H1 (cell line): Measurements from ENCODE around the gene ATL3. TPM values are rescaled to one million over a fixed set of nuclear protein-coding genes. Genes with fewer than 3 reads are reported as not detected.

Experiments
- CTCF ChIA-PET: fragments of 300-600 bp; sonication (Branson Sonifier 250); formaldehyde crosslinking; loops from one replicate; lab custom pipeline; 2021; ENCODE audit not compliant: partially characterized antibody; lab: Charles Lee
- POLR2A ChIA-PET: fragments of 300-600 bp; sonication (Branson Sonifier 250); formaldehyde crosslinking; loops from one replicate; lab custom pipeline; 2021; ENCODE audit warnings: inconsistent platforms; ENCODE audit not compliant: partially characterized antibody; lab: Charles Lee
- DNase-seq, 2 experiments: peaks; one replicate each; pipeline versions ENCODE4 v3.0.0 to v3.0.0-alpha.2; 2010 to 2022; ENCODE audit warnings: low spot score in 2 of 2, low read depth in 1 of 2, mixed read lengths in 1 of 2
- FAIRE-seq: peaks from 2 replicates; lab custom pipeline; 2011; peaks lifted over from hg19 to GRCh38; lab: Jason Lieb, UNC
- H2AFZ ChIP-seq: 2 replicates; pipeline ENCODE4 v1.8.1; 2012; ENCODE audit warnings: low read length, inconsistent platforms
- H2AK5ac ChIP-seq: 2 replicates; pipeline ENCODE4 v1.6.1; 2013; ENCODE audit warnings: low read depth, low read length
- H2BK120ac ChIP-seq: replicated peaks from 2 replicates; pipeline ENCODE3; 2013; ENCODE audit warnings: low read depth, low read length, inconsistent platforms
- H2BK12ac ChIP-seq: 2 replicates; pipeline ENCODE4 v1.6.1; 2013; ENCODE audit warnings: low read depth, low read length
- H2BK15ac ChIP-seq: 2 replicates; pipeline ENCODE4 v1.6.1; 2013; ENCODE audit warnings: low read length
- H2BK20ac ChIP-seq: 2 replicates; pipeline ENCODE4 v1.6.1; 2013; ENCODE audit warnings: low read length
- H2BK5ac ChIP-seq: 2 replicates; pipeline ENCODE4 v1.6.1; 2013; ENCODE audit warnings: low read depth, low read length
- H3K14ac ChIP-seq: 2 replicates; pipeline ENCODE4 v1.6.1; 2013; ENCODE audit warnings: inconsistent platforms; ENCODE audit not compliant: insufficient read length
- H3K18ac ChIP-seq: 2 replicates; pipeline ENCODE4 v1.6.1; 2013; ENCODE audit warnings: low read length; ENCODE audit errors: extremely low read depth
- H3K23ac ChIP-seq: 2 replicates; pipeline ENCODE4 v1.6.1; 2013; ENCODE audit warnings: inconsistent platforms; ENCODE audit not compliant: insufficient read length
- H3K23me2 ChIP-seq: 2 replicates; pipeline ENCODE4 v1.6.1; 2013; ENCODE audit warnings: low read depth, low read length
- H3K27ac ChIP-seq: 2 replicates; pipeline ENCODE4 v1.6.1; 2011; ENCODE audit warnings: low read depth, low read length, inconsistent platforms
- H3K27me3 ChIP-seq, 4 experiments: replicated peaks in 1 of 4; 1 replicate in 1 of 4; 2 replicates in 3 of 4; pipeline versions ENCODE4 v1.6.1 to v1.8.1; 2011 to 2013; ENCODE audit warnings: low read length in 3 of 4, mild to moderate bottlenecking in 3 of 4, inconsistent platforms in 2 of 4, mixed read lengths in 2 of 4, moderate library complexity in 1 of 4; ENCODE audit not compliant: control insufficient read depth in 3 of 4, insufficient read depth in 3 of 4; ENCODE audit errors: extremely low read depth in 1 of 4
- H3K36me3 ChIP-seq, 4 experiments: 2 replicates each; pipeline versions ENCODE4 v1.6.1 to v1.8.1; 2011 to 2013; ENCODE audit warnings: mild to moderate bottlenecking in 4 of 4, low read length in 3 of 4, moderate library complexity in 2 of 4, control low read depth in 1 of 4, inconsistent platforms in 1 of 4; ENCODE audit not compliant: insufficient read depth in 4 of 4, control insufficient read depth in 2 of 4
- H3K4ac ChIP-seq: replicated peaks from 2 replicates; pipeline ENCODE3; 2013; ENCODE audit warnings: low read length, low read depth, mixed read lengths, inconsistent platforms; ENCODE audit not compliant: insufficient read length
- H3K4me1 ChIP-seq, 4 experiments: replicated peaks in 1 of 4; 1 replicate in 1 of 4; 2 replicates in 3 of 4; pipeline versions ENCODE4 v1.6.1 to v1.8.1; 2011 to 2013; ENCODE audit warnings: low read length in 3 of 4, inconsistent platforms in 2 of 4, mixed read lengths in 1 of 4; ENCODE audit not compliant: insufficient read depth in 4 of 4, control insufficient read depth in 3 of 4
- H3K4me2 ChIP-seq, 2 experiments: 2 replicates each; pipeline versions ENCODE4 v1.6.1 to v1.8.1; 2011 to 2013; ENCODE audit warnings: low read depth in 2 of 2, low read length in 2 of 2, control low read depth in 1 of 2, inconsistent platforms in 1 of 2, mild to moderate bottlenecking in 1 of 2; ENCODE audit not compliant: insufficient read depth in 1 of 2
- H3K4me3 ChIP-seq, 4 experiments: fragments of 200-600, 300-600 bp in 1 of 4; sonication (generic), shearing (Covaris generic), sonication (Bioruptor Twin) in 1 of 4; 2 replicates each; pipeline versions ENCODE4 v1.5.1 to v1.8.1; 2011 to 2016; ENCODE audit warnings: low read length in 4 of 4, low read depth in 3 of 4, control low read depth in 2 of 4, inconsistent platforms in 2 of 4, mild to moderate bottlenecking in 2 of 4, mixed read lengths in 1 of 4, moderate library complexity in 1 of 4; ENCODE audit not compliant: insufficient read depth in 2 of 4; ENCODE audit errors: extremely low read depth in 1 of 4
- H3K56ac ChIP-seq: replicated peaks from 2 replicates; pipeline ENCODE3; 2013; ENCODE audit warnings: low read depth, mild to moderate bottlenecking, mixed read lengths, low read length, inconsistent platforms; ENCODE audit not compliant: insufficient read length
- H3K79me1 ChIP-seq: 2 replicates; pipeline ENCODE4 v1.6.1; 2013; ENCODE audit warnings: low read depth, low read length, control low read depth
- H3K79me2 ChIP-seq, 2 experiments: 2 replicates each; pipeline versions ENCODE4 v1.6.1 to v1.8.1; 2012 to 2013; ENCODE audit warnings: low read length in 2 of 2, mild to moderate bottlenecking in 2 of 2, inconsistent platforms in 1 of 2; ENCODE audit not compliant: insufficient read depth in 2 of 2, control insufficient read depth in 1 of 2
- H3K9ac ChIP-seq, 4 experiments: replicated peaks in 1 of 4; 1 replicate in 1 of 4; 2 replicates in 3 of 4; pipeline versions ENCODE4 v1.6.1 to v1.8.1; 2011 to 2013; ENCODE audit warnings: low read depth in 3 of 4, low read length in 3 of 4, control low read depth in 2 of 4, mild to moderate bottlenecking in 2 of 4, moderate library complexity in 2 of 4, inconsistent platforms in 1 of 4; ENCODE audit errors: extremely low read depth in 1 of 4
- H3K9me3 ChIP-seq, 2 experiments: 2 replicates each; pipeline versions ENCODE4 v1.6.1 to v1.8.1; 2012 to 2013; ENCODE audit warnings: mild to moderate bottlenecking in 2 of 2, moderate library complexity in 2 of 2, control low read depth in 1 of 2, inconsistent platforms in 1 of 2, low read depth in 1 of 2, low read length in 1 of 2, mixed read lengths in 1 of 2; ENCODE audit not compliant: insufficient read depth in 2 of 2
- H4K20me1 ChIP-seq, 2 experiments: replicated peaks in 1 of 2; 2 replicates each; pipeline versions ENCODE3 to v1.8.1; 2011 to 2013; ENCODE audit warnings: inconsistent platforms in 2 of 2, low read length in 2 of 2, mild to moderate bottlenecking in 1 of 2; ENCODE audit not compliant: insufficient read depth in 2 of 2, control insufficient read depth in 1 of 2
- H4K5ac ChIP-seq: 2 replicates; pipeline ENCODE4 v1.6.1; 2013; ENCODE audit warnings: low read length, low read depth, mixed read lengths, inconsistent platforms; ENCODE audit not compliant: insufficient read length
- H4K8ac ChIP-seq: 2 replicates; pipeline ENCODE4 v1.8.0; 2013; ENCODE audit warnings: mild to moderate bottlenecking, moderate library complexity, low read length, inconsistent platforms; ENCODE audit not compliant: insufficient read depth; ENCODE audit errors: extremely low read depth
- H4K91ac ChIP-seq: replicated peaks from 2 replicates; pipeline ENCODE3; 2013; ENCODE audit warnings: low read length, mixed read lengths, inconsistent platforms; ENCODE audit not compliant: insufficient read length
- ATF2 ChIP-seq: IDR thresholded peaks from 2 replicates; pipeline ENCODE4 v1.6.1; 2012; ENCODE audit warnings: low read length, inconsistent platforms
- BACH1 ChIP-seq: IDR thresholded peaks from 2 replicates; pipeline ENCODE4 v1.6.1; 2012; ENCODE audit warnings: low read length, improper control_type of control experiment
- BRCA1 ChIP-seq: IDR thresholded peaks from 2 replicates; pipeline ENCODE4 v1.6.1; 2012; ENCODE audit warnings: low read depth, low read length, improper control_type of control experiment
- CREB1 ChIP-seq: IDR thresholded peaks from 2 replicates; pipeline ENCODE4 v1.6.1; 2012; ENCODE audit warnings: inconsistent platforms
- KDM5A ChIP-seq: fragments of 200-600 bp; IDR thresholded peaks from 2 replicates; pipeline ENCODE4 v1.7.1; 2012; ENCODE audit warnings: mild to moderate bottlenecking, low read length, inconsistent platforms, mixed read lengths
- PHF8 ChIP-seq: fragments of 200-600 bp; sonication (generic); conservative IDR thresholded peaks from 2 replicates; pipeline ENCODE4 v1.7.1; 2012; ENCODE audit warnings: low read depth, mild to moderate bottlenecking, inconsistent platforms, low read length, moderate library complexity
- POLR2A ChIP-seq, 2 experiments: IDR thresholded peaks; 1 replicate in 1 of 2; 2 replicates in 1 of 2; pipeline ENCODE4 v1.6.1; 2011; ENCODE audit warnings: low read depth in 2 of 2, low read length in 2 of 2, mild to moderate bottlenecking in 2 of 2; ENCODE audit errors: control extremely low read depth in 1 of 2
- SP2 ChIP-seq: IDR thresholded peaks from 2 replicates; pipeline ENCODE4 v1.6.1; 2012; ENCODE audit warnings: mild to moderate bottlenecking, low read length, inconsistent platforms
- TAF7 ChIP-seq: optimal IDR thresholded peaks from 2 replicates; pipeline ENCODE3; 2011; ENCODE audit warnings: low read depth, mild to moderate bottlenecking, inconsistent platforms, low read length, moderate library complexity, borderline replicate concordance
- WGBS, 2 experiments: shearing (Covaris generic) in 1 of 2; methylation state at CpG; one replicate each; pipeline versions ENCODE4 v1.1.6 to v1.1.7; 2013 to 2015; ENCODE audit warnings: low lambda C conversion rate in 2 of 2, mixed read lengths in 2 of 2, inconsistent platforms in 1 of 2, low coverage in 1 of 2, missing lambda C conversion rate in 1 of 2; ENCODE audit not compliant: insufficient replicate concordance in 2 of 2, insufficient coverage in 1 of 2, insufficient read length in 1 of 2; ENCODE audit errors: extremely low coverage in 1 of 2, missing lambda C conversion rate in 1 of 2; 5-methylcytosine and 5-hydroxymethylcytosine counted together
- polyA plus RNA-seq, 7 experiments: library from polyadenylated mRNA; depleted of rRNA in 3 of 7; stranded (reverse) in 5 of 7; unstranded in 2 of 7; fragments of >200 nt in 5 of 7; fragments of 200-250 nt in 2 of 7; gene quantifications; 1 replicate in 5 of 7; 2 replicates in 1 of 7; 4 replicates in 1 of 7; pipeline versions ENCODE4 v1.2.1 to v1.2.3, GENCODE V29; 2011 to 2013; ENCODE audit warnings: missing spikeins in 2 of 7, mixed read lengths in 2 of 7
- total RNA-seq: library from RNA; stranded (reverse); fragmentation: NEBNext Ultra II Directional; extraction: Animal tissue kit (Norgen Biotek cat#: 25700); gene quantifications from 2 replicates; pipeline ENCODE4 v1.2.1, GENCODE V29; 2021

Gene ATL3
- total and polyA plus RNA-seq, 2 of the 8 experiments (the other 6 are each of a cell fraction or from before 2014, with no cell fraction given), result 7.8 to 24.5 TPM

GRCh38 chr11:63667995-63668795, 3.0 kb downstream of the ATL3 start:
- DNase-seq, result no peak
- Histone ChIP-seq H3K79me2 (peaks cover 6 to 69% of the 10 kb centered on the region in 2 experiments; a peak in 3 of 4 replicates), H4K20me1 (no peaks in the 10 kb centered on the region), H3K27ac (no peak overlapping the region), H3K18ac (no peak overlapping the region), H3K27me3 (peaks cover 0 to 5% (median 0%) of the 10 kb centered on the region in 4 experiments; a peak in 1 of 7 replicates), H3K23ac (no peak overlapping the region), H2BK20ac (no peak overlapping the region), H4K5ac (no peak overlapping the region), H3K36me3 (no peaks in the 10 kb centered on the region), H3K9me3 (peaks cover 0 to 4% of the 10 kb centered on the region in 2 experiments; a peak in 1 of 4 replicates), H3K79me1 (peaks cover 6% of the 10 kb centered on the region; the same call in 1 of the 2 replicates), H3K4me1 (peaks cover 0 to 8% (median 2%) of the 10 kb centered on the region in 4 experiments; a peak in 2 of 7 replicates), H2BK120ac (no peak overlapping the region), H3K23me2 (no peaks in the 10 kb centered on the region; the same call in 1 of the 2 replicates), H2AFZ (no peak overlapping the region), H2BK15ac (no peak overlapping the region), H4K91ac (no peak overlapping the region), H3K4ac (no peak overlapping the region), H3K9ac (no peak overlapping the region), H2BK12ac (no peak overlapping the region), H2AK5ac (no peak overlapping the region), H3K4me3 (no peak overlapping the region), H3K14ac (no peak overlapping the region), H3K4me2 (no peak overlapping the region), H2BK5ac (no peak overlapping the region), H3K56ac (no peak overlapping the region), H4K8ac (no peak overlapping the region)
- FAIRE-seq, result no peak
- POLR2A ChIA-PET, result interaction anchor here (0.7 to 6.0 kb wide), 2 partner anchors 13 to 20 kb away, joined by 4 to 58 read pairs; partner anchors contain the start of gene RTN3
- TF ChIP-seq BACH1 (no peak), TAF7 (no peak), ATF2 (no peak), POLR2A (IDR thresholded peaks at IDR 0.05; ENCODE audit: control extremely low read depth in 1 of 2, low read depth in 2 of 2, low read length in 2 of 2) (no peak), KDM5A (no peak), CREB1 (no peak), BRCA1 (no peak), PHF8 (no peak), SP2 (no peak)
- CTCF ChIA-PET, result interaction anchor here (0.8 to 1.3 kb wide), 3 partner anchors 20 to 123 kb away, joined by 3 to 5 read pairs (median 3); no protein-coding TSS in a partner anchor
- 88% methylated on average over 3 of the region's 3 CpGs; no CpG with 5 or more reads in 1 of the 2 experiments for WGBS, 2 experiments
